ENCODE data around the gene PITX3.

The PITX3 gene

GRCh38 chr10:102247734-102248133 lies 6.4 kb upstream of the PITX3 start:
- no peak overlapping the region for H3K4me3 ChIP-seq
- no peak for DNase-seq (ENCODE audit: low read depth, low spot score)
- H3K36me3 ChIP-seq (ENCODE audit: insufficient read depth, low read length): no peaks in the 10 kb centered on the region
- TF ChIP-seq EZH2 (IDR thresholded peaks at IDR 0.05) (no peak), FOXP2 (optimal IDR thresholded peaks at IDR 0.05; ENCODE audit: control extremely low read depth, extremely low read length, insufficient read depth) (no peak), POLR2AphosphoS5 (IDR thresholded peaks at IDR 0.05; ENCODE audit: borderline replicate concordance, low read depth, low read length) (no peak)
- H3K9me3 ChIP-seq (ENCODE audit: low read depth, low read length): no peaks in the 10 kb centered on the region
- no peak overlapping the region for H3K9ac ChIP-seq (ENCODE audit: insufficient read length)
- H3K27ac ChIP-seq: no peak overlapping the region

GRCh38 chr10:102246261-102246660 lies 4.9 kb upstream of the PITX3 start:
- H3K4me3 ChIP-seq: peak overlapping the region; percentile 90
- peak overlapping the region; percentile 74 for H3K9ac ChIP-seq (ENCODE audit: insufficient read length)
- no peaks in the 10 kb centered on the region for H3K9me3 ChIP-seq (ENCODE audit: low read depth, low read length)
- H3K27ac ChIP-seq: no peak overlapping the region
- H3K36me3 ChIP-seq (ENCODE audit: insufficient read depth, low read length): no peaks in the 10 kb centered on the region
- no peak for DNase-seq (ENCODE audit: low read depth, low spot score)
- TF ChIP-seq EZH2 (IDR thresholded peaks at IDR 0.05) (no peak), FOXP2 (optimal IDR thresholded peaks at IDR 0.05; ENCODE audit: control extremely low read depth, extremely low read length, insufficient read depth) (no peak)

- peak overlapping the region; percentile 74 for H3K9ac ChIP-seq (ENCODE audit: insufficient read length)
- H3K27ac ChIP-seq: no peak overlapping the region
- peak overlapping the region; percentile 90 for H3K4me3 ChIP-seq
- TF ChIP-seq POLR2AphosphoS5 (IDR thresholded peaks at IDR 0.05; ENCODE audit: borderline replicate concordance, low read depth, low read length) (no peak), FOXP2 (optimal IDR thresholded peaks at IDR 0.05; ENCODE audit: control extremely low read depth, extremely low read length, insufficient read depth) (no peak), EZH2 (IDR thresholded peaks at IDR 0.05) (no peak)
- no peak for DNase-seq (ENCODE audit: low read depth, low spot score)
- no peaks in the 10 kb centered on the region for H3K36me3 ChIP-seq (ENCODE audit: insufficient read depth, low read length)
- no peaks in the 10 kb centered on the region for H3K9me3 ChIP-seq (ENCODE audit: low read depth, low read length)
Measured at GRCh38 chr10:102245932-102246251, 4.6 kb upstream of the PITX3 start.

GRCh38 chr10:102245082-102245931 lies 4.0 kb upstream of the PITX3 start, which contains the start of gene GBF1:
TSS of gene GBF1 (plus strand) at chr10:102245532. CDS start at chr10:102258939, 13,407 bp downstream.
- H3K9ac ChIP-seq (ENCODE audit: insufficient read length): peak within 1 kb of the TSS; percentile 74
- H3K27ac ChIP-seq: no peak within 1 kb of the TSS
- peak within 1 kb of the TSS; percentile 90 for H3K4me3 ChIP-seq
- no peaks in the 10 kb centered on the region for H3K9me3 ChIP-seq (ENCODE audit: low read depth, low read length)
- no peak for TF ChIP-seq FOXP2 (optimal IDR thresholded peaks at IDR 0.05; ENCODE audit: control extremely low read depth, extremely low read length, insufficient read depth)
- TF ChIP-seq POLR2AphosphoS5 (IDR thresholded peaks at IDR 0.05; ENCODE audit: borderline replicate concordance, low read depth, low read length): peak; percentile 77
- no peaks in the 10 kb centered on the region for H3K36me3 ChIP-seq (ENCODE audit: insufficient read depth, low read length)
- peak; percentile 96 for DNase-seq (ENCODE audit: low read depth, low spot score)

- H3K9me3 ChIP-seq (ENCODE audit: low read depth, low read length): no peaks in the 10 kb centered on the region
- H3K9ac ChIP-seq (ENCODE audit: insufficient read length): no peak overlapping the region
- no peak for DNase-seq (ENCODE audit: low read depth, low spot score)
- H3K36me3 ChIP-seq (ENCODE audit: insufficient read depth, low read length): no peaks in the 10 kb centered on the region
- TF ChIP-seq POLR2AphosphoS5 (IDR thresholded peaks at IDR 0.05; ENCODE audit: borderline replicate concordance, low read depth, low read length): no peak
- TF ChIP-seq FOXP2 (optimal IDR thresholded peaks at IDR 0.05; ENCODE audit: control extremely low read depth, extremely low read length, insufficient read depth): no peak
- no peak for TF ChIP-seq EZH2 (IDR thresholded peaks at IDR 0.05)
- H3K4me3 ChIP-seq: no peak overlapping the region
- H3K27ac ChIP-seq: no peak overlapping the region
Measured at GRCh38 chr10:102243309-102243708, 2.0 kb upstream of the PITX3 start.

- no peak overlapping the region for H3K27ac ChIP-seq
- DNase-seq (ENCODE audit: low read depth, low spot score): no peak
- H3K4me3 ChIP-seq: peak overlapping the region; percentile 75
- no peaks in the 10 kb centered on the region for H3K36me3 ChIP-seq (ENCODE audit: insufficient read depth, low read length)
- H3K9ac ChIP-seq (ENCODE audit: insufficient read length): no peak overlapping the region
- no peaks in the 10 kb centered on the region for H3K9me3 ChIP-seq (ENCODE audit: low read depth, low read length)
- TF ChIP-seq POLR2AphosphoS5 (IDR thresholded peaks at IDR 0.05; ENCODE audit: borderline replicate concordance, low read depth, low read length) (no peak), EZH2 (IDR thresholded peaks at IDR 0.05) (no peak), FOXP2 (optimal IDR thresholded peaks at IDR 0.05; ENCODE audit: control extremely low read depth, extremely low read length, insufficient read depth) (no peak)
Measured at GRCh38 chr10:102242118-102242485, 790 bp upstream of the PITX3 start.

- H3K9me3 ChIP-seq (ENCODE audit: low read depth, low read length): no peaks in the 10 kb centered on the region
- no peak for DNase-seq (ENCODE audit: low read depth, low spot score)
- no peak overlapping the region for H3K9ac ChIP-seq (ENCODE audit: insufficient read length)
- H3K36me3 ChIP-seq (ENCODE audit: insufficient read depth, low read length): no peaks in the 10 kb centered on the region
- peak overlapping the region; percentile 75 for H3K4me3 ChIP-seq
- TF ChIP-seq POLR2AphosphoS5 (IDR thresholded peaks at IDR 0.05; ENCODE audit: borderline replicate concordance, low read depth, low read length) (no peak), EZH2 (IDR thresholded peaks at IDR 0.05) (no peak)
- no peak overlapping the region for H3K27ac ChIP-seq
Measured at GRCh38 chr10:102241032-102241443, 274 bp downstream of the PITX3 start.

GRCh38 chr10:102240467-102241031 lies 763 bp downstream of the PITX3 start:
- Histone ChIP-seq H3K9ac (ENCODE audit: insufficient read length) (no peak overlapping the region), H3K36me3 (ENCODE audit: insufficient read depth, low read length) (no peaks in the 10 kb centered on the region), H3K9me3 (ENCODE audit: low read depth, low read length) (no peaks in the 10 kb centered on the region), H3K4me3 (no peak overlapping the region), H3K27ac (no peak overlapping the region)
- TF ChIP-seq POLR2AphosphoS5 (IDR thresholded peaks at IDR 0.05; ENCODE audit: borderline replicate concordance, low read depth, low read length) (no peak), FOXP2 (optimal IDR thresholded peaks at IDR 0.05; ENCODE audit: control extremely low read depth, extremely low read length, insufficient read depth) (no peak), EZH2 (IDR thresholded peaks at IDR 0.05) (no peak)
- DNase-seq (ENCODE audit: low read depth, low spot score): no peak
